Stimulated activated CD4-positive, alpha-beta T cell treated with anti-CD3 and anti-CD28 coated beads, Interleukin-2, amount 100 ng/mL, for 48 hours (primary cell): ENCODE data around the gene SRP54.
"Not testable (repeated sequence)": the region's sequence is repeated elsewhere in the genome, so short reads cannot be mapped to it uniquely, and the experiment has no call there.

Source experiments
- DNase-seq, 2 donors: peaks; one replicate each; pipeline ENCODE4 v3.0.0-alpha.2; 2020

Gene SRP54

DNA sequence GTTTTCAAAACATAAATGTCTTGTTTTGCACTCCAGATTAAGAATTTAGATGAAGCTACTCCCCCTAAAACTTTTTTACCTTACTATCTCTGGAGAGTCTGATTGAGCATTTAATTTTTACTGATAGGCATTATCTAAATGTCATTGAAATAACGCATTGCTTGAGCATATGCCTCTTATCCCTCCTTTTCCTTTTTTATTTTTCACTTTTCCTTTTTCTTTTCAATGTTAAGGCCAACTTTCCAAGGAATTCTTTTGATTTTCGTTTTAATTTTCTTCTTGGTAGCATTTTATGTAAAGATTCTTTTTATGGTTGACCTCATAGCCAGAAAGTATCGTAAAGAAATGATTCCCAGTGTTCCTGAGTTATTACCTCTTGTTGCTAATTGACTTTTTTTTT lies 2.9 kb downstream of the SRP54 start:
- no peak for DNase-seq

DNA sequence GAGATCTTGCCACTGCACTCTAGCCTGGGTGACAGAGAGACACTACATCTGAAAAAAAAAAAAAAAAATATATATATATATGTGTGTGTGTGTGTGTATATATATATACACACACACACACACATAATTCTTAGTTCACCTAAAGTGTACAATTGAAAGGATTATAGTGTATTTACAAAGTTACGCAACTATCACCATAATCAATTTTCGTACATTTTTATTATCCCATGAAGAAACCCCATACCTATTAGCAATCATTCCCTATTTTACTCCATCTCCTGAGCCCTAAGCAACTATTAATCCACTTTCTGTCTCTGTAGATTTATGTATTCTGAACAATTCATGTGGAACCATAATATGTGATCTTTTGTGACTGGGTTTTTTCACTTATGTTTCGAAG lies 4.4 kb downstream of the SRP54 start:
- no peak for DNase-seq

DNA sequence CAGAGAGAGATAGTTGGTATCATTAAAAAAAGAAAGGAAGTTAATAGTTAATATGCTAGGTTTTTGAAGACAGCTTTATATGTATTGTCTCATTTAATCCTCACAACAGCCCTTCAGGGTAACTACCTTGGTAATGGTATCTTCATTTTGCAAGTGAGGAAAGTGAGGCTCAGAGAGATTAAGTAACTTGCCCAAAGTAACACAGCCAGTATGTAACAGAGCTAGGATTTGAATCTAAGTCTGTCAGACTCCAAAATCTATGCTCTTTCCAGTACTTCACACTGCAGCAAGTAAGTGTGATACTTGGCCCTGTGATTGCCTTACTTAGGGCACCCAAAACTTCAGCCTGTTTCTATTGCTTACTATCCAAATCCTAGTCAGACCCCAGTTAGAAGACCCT lies 7.0 kb downstream of the SRP54 start:
- no peak for DNase-seq

DNA sequence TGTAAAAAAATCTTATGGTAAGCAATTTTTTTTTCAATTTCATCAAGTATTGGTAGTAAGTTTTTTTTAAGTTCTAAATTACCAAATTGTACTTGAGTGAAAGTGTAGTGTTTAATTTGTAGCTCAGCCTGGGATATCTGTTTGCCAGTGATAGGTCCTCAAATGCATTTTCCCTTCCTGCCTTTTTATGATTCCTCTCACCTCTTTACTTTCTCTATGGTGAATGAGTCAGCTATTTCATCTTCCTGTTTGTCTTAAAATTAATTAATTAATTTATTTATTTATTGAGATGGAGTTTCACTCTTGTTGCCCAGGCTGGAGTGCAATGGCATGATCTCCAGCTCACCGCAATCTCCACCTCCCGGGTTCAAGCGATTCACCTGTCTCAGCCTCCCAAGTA lies 10.6 kb downstream of the SRP54 start:
- DNase-seq, result no peak

DNA sequence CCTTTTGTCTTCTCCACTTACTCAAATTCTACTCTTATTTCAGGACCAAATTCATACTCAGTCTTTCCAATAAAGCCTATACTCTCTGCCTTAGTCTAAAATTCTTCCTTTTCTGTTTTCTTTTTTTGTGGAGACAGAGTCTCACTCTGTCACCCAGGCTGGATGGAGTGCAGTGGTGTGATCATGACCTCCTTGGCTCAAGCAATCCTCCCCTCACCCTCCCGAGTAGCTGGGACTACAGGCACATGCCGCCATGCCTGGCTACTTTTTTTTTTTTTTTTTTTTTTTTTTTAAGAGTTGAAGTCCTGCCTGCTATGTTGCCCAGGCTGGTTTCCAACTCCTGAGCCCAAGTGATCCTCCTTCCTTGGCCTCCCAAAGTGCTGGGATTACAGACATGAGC lies 11.9 kb downstream of the SRP54 start:
- no peak for DNase-seq

DNA sequence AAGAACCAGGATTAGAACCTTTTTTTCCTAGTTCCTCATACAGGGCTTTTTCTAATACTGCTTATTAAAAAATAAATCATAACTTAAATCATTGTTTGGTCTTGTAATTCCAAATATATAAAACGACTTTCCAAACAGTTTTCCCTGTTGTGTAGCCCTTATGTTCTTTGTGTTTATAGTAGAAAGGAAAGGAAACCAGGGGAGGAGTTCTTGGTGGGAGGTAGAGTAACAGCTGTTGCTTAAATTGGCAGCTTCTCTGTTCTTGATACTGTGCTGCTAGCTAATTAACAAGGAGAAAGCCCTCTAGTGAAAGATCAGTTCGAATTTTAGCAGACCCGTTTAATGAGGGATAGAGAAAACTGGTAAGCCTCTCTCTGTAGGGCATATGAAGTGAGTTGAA lies 15.0 kb downstream of the SRP54 start:
- no peak for DNase-seq

DNA sequence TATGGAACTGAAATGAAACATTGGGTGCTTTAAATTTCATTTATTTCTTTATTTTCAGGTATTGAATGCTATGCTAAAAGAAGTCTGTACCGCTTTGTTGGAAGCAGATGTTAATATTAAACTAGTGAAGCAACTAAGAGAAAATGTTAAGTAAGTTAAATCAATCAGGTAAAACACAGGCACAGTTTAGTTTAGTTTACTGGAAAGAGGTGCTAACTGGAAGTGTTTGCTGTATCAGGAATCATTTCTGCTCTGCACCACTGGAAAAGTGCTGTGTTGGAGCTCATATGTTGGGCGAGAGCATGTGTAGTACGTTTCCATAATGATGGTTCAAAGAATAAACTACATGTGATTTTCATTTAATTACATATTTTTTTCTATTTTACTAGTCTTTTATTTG lies 16.7 kb downstream of the SRP54 start:
- no peak for DNase-seq

DNA sequence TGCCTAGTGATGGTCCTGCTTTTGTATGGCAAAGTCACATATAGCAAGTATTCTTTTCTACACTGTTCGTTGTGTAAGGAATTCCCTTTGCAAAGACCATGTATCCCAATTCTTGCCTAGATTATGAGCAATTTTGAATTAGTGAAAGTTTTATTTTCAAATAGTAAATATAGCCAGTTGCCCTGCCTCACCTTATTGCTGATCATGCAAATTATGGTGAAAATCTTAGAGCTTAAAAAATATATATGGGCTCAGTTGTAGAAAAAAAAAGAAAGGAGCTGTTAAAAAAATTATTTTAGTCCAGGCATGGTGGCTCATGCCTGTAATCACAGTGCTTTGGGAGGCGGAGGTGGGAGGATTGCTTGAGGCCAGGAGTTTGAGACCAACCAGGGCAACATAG lies 18.8 kb downstream of the SRP54 start:
- no peak for DNase-seq

DNA sequence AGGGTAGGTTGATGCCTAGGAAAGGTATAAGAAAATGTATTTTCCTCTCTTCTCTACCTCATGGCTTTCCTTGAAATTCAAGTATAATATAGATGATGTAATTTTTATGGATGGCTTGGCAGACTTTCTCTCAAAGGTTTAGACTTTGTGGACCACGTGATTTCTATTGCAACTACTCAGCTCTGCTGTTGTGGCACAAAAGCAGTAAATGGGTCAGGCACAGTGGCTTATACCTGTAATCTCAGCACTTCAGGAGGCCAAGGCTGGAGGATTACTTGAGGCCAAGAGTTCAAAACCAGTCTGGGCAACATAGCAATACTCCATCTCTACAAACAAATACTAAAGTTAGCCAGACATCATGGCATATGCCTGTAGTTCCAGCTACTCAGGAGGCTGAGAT lies 22.0 kb downstream of the SRP54 start:
- DNase-seq, result no peak

DNA sequence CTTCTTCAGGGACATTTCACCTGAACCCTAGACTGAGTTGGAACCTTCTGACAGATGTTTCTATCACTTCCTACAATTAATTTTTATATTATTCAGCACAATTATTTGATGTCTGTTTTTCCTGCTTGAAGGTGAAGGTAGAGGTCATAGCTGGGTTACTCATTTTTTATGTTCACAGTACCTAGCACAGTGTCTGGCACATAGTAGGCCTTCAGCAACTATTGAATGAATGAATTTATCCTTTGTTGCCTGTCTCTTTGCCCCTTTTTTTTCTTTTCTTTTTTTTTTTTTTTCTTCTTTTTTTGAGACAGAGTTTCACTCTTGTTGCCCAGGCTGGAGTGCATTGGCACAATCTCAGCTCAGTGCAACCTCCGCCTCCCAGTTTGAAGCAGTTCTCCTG lies 33.8 kb downstream of the SRP54 start:
- no peak for DNase-seq

DNA sequence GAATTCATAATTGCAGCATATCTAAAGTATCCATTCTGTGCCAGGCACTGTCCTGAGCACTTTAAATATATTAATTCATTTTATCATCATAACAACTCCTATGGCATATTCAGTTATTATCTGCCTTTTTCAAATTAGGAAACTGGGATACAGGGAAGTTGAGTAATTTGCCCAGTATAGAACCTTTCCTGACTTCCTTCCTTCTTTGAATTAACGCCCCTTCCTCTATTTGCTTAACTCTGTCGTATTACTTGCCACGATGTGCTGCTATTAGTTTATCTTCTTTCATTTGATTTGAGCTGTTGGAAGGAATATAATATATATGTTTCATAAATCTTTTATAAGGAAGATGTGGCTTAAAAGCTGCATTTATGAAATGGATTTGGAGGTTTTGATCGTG lies 37.9 kb downstream of the SRP54 start:
- DNase-seq, result no peak

DNA sequence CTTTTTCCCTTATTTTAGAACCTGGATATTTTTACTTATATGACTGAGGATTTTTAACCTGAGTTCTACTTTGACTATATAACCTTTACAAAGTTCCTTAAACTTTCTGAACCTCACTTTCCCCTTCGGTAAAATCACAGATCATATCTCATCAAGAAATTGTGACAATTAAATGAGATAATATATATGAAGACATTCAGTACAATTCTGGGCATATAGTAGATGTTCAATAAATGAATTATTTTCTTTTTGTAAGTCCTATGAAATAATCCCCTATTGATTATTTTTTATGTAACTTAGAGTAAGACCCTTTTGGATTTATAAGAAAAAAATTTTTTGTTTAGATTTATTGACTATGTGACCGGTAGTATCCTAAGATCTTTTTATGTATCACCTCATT lies 45.6 kb downstream of the SRP54 start:
- no peak for DNase-seq

DNA sequence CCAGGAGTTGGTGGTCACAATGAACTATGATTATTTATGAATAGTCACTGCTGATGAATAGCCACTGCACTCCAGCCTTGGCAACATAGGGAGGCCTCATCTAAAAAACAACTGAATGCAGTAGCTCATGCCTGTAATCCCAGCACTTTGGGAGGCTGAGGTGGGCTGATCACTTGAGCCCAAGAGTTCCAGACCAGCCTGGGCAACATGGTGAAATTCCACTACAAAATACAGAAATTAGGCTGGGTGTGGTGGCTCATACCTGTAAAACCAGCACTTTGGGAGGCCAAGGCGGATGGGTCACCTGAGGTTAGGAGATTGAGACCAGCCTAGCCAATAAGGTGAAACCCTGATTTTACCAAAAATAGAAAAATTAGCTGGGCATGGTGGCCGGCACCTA lies 49.8 kb downstream of the SRP54 start:
- DNase-seq, result no peak

DNA sequence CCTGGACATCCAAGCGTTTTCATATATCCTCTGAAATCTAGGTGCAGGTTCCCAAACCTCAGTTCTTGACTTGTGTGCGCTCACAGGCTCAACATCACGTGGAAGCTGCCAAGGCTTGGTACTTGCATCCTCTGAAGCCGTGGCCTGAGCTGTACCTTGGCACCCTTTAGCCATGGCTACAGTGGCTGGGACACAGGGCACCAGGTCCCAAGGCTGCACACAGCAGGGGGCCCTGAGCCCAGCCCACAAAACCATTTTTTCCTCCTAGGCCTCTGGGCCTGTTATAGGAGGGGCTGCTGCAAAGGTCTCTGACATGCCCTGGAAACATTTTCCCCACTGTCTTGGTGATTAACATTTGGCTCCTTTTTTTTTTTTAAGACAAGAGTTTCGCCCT lies 51.6 kb downstream of the SRP54 start:
- no peak for DNase-seq

DNA sequence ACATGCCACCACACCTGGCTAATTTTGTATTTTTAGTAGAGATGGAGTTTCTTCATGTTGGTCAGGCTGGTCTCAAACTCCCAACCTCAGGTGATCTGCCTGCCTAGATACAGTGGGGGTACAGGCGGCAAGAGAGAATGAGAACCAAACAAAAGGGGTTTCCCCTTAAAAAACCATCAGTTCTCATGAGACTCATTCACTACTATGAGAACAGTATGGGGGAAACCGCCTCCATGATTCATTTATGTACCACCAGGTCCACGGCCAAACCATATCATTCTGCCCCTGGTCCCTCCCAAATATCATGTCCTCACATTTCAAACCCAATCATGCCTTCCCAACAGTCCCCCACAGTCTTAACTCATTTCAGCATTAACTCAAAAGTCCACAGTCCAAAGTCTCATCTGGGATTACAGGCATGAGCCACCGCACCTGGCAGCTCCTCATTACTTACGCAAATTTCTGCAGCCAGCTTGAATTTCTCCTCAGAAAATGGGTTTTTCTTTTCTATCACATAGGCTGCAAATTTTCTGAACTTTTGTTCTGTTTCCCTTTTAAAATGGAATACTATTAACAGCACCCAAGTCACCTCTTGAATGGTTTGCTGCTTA lies 52.3 kb downstream of the SRP54 start:
- not testable (repeated sequence) for DNase-seq

DNA sequence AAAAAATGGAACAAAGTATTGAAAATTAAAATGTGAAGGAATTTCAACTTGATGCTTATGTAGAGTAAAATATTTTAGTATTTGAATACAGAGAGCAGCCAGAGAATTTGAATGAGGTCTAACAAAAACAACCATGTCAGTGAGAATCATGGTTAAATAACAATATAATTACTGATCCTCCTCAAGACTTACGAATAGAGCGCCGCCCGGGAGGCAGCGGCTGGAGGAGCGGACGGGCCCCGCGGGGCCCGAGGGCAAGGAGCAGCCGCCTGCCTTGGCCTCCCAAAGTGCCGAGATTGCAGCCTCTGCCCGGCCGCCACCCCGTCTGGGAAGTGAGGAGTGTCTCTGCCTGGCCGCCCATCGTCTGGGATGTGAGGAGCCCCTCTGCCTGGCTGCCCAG lies 55.5 kb downstream of the SRP54 start:
- DNase-seq, result not testable (repeated sequence)

DNA sequence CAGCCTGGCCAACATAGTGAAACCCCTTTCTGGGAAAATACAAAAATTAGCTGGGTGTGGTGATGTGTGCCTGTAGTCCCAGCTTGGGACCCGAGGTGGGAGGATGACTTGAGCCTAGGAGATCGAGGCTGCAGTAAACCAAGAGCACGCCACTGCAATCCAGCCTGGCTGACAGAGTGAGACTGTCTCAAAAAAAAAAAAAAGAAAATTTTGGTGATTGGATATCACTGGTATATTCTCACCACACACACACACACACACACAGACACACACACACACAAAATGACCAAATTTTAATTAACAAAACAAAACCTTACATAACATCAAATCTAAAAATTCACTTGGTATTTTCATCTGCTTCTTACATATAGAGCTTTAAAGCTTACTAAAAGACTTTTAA lies 59.8 kb downstream of the SRP54 start:
- DNase-seq, result no peak

DNA sequence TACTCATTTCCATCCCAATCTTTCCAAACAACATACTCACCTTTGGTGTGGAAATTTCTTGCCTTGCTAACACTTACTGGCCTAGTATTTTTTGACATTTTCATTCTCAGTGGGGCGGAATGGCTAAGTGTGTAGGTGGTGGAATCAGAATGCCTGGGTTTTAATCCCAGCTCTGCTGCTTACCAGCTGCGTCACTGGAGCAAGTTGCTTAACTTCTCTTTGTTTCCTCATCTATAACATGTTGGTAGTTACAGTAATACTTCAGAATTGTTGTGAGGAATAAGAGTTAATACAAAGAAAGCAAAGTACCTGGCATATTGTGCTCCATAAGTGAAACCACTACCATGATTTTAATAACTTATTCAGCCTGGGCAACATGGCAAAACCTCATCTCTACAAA lies 60.3 kb downstream of the SRP54 start:
- DNase-seq, result no peak

DNA sequence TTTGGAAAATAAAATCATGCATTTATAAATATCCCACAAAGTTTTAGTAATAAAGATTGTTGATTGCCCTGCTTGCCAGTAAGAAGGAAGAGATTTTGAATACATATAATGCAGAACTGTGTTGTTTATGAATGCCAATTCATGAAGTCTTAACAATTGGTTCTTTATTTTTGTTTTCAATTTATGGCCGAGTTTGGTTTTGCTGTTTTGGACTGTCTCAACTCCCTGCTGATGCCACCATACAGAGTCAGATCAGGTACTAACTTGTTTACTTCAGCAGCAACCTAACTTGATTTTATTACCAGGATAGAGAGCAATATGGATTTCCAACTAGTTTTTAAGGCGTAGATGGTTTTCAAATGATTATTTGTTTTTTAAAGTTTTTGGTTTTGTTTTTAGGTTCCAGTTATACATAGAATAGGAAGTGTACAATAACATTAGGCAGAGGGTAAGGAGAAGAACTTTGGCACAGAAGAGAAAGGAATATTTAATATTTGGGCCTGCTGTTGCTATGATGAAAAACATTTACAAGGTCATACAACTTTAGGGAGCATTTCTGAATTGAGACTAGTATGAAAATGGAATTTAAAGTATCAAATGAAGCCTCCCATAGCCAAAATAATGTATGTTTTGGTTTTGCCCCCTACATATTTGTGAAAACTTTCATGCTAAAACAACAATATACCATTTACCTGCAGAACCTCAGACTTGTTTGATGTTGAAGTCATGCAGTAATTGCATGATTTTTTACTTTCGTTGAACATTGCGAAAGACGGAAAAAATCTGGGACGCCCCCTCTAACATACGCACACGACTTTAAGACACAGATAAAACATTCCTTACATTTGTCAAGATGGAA lies 62.4 kb downstream of the SRP54 start:
- DNase-seq, result no peak

DNA sequence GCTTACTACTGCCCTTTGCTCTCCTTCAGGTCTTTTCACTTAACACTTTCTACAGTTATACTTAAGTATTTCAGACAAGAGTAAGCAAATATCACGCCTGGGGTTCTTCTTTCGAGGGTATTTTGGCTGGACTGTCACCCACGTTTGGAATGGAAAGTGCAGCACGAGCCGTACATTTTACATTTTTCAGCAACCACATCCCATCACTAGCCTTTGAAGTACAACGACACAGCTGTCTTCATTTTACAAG lies 62.9 kb downstream of the SRP54 start:
- DNase-seq, result no peak

DNA sequence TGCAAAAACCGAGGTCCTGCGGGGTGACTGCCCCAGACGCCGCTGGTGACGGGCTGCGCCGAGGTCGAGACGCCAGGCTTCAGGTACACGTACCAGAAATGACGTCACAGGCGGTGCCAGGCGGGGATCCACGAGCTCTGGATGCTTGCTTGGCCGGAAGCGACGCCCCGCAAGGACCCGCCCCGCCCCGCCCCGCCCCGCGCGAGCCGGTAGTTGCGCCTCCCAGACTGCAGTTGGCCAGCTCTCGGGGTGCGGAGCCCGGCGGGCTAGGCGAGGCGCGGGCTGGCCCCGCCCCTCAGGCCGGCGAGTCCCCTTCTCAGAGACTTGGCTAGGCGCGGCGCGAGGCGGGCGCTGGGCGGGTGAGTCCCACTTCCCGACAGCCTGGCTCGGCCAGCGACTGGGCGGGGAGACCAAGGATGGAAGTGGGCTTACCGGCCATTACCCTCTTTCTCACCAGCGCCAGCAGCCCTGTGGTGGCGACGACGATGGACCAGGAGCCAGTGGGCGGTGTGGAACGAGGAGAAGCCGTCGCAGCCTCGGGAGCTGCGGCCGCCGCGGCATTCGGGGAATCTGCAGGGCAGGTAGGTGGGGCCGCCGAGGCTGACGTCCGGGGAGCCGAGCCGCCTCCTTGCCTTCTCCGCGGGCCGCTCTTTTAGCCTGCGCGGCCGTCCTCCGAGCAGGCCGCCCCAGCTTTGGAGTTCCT lies 63.4 kb downstream of the SRP54 start, which contains the start of gene FAM177A1:
Gene FAM177A1 (plus strand): TSS at position 225 of the 703 bp plus-strand sequence. CDS start 192 bp downstream, at position 417.
- peak; percentile 97 for DNase-seq

DNA sequence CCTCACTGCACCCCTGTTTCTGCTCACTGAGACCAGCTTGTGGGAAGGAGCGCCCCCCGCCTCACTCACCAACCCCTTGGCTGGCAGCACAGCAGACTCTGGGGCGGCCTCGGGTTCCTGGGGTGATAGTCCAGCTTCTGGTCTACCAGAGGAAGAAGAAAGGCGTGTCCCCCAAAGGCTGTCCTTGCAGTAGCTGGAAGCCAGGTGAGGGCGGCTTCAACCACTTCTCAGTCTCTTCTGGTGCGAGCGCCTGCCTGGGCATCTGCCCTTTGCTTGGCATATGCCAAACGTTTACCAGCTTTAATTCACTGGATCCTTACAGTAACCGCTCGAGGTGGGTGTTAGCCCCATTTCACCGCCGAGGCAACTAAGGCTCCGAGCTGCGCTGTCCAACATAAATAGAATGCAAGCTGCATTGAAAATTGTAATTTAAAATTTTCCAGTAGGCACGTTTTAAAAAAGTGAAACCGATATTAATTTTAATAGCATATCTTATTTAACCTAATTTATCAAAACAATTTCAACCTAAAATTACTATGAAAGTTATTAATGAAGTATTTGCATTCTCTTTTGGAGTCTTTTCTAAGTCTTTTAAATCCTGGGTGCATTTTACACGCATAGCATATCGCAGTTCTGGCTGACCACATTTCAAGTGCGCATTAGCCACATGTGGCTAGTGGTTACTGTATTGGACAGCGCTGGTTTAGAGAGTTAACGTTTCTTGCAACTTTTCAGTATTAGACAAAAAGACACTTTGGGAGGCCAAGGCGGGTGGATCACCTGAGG lies 64.2 kb downstream of the SRP54 start:
- peak in 1 of 2 donors; percentile 35 for DNase-seq

DNA sequence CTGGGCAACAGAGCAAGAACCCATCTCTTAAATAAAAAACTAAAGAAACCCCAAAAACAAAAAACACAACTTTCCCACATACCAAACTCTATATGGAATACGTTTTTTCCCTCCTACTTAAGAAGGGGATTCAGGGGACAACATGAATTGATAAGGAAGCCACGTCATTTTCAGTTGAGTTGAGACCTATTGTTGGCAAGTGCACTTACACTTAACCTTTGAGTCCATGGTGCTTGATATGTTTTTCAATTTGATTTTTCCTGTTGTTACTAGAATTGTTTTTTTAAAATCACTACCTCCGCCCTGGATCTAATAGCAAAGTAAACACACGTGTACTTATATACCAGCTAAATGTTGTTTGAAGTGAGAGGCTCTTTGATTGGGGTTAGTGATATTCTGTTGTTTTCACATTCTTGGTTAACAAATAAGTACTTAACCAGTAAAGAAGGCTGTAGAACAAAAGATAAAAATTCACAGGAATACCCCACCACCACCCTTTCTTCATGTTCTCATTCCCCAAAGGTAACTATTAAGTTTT lies 65.3 kb downstream of the SRP54 start:
- no peak for DNase-seq
